HepG2 (cell line): Measurements from ENCODE around the gene MAP3K9. TPM values are rescaled to one million over a fixed set of nuclear protein-coding genes. Genes with fewer than 3 reads are reported as not detected.

ENCODE experiments used
- ATF6 ChIP-seq: sonication (generic); formaldehyde crosslinking; conservative IDR thresholded peaks from 2 replicates; pipeline ENCODE4 v1.4.0; 2020; ENCODE audit warnings: missing genetic modification reagents
- CHD2 ChIP-seq: IDR thresholded peaks from 2 replicates; pipeline ENCODE4 v1.6.1; 2011; ENCODE audit warnings: low read depth, low read length, improper control_type of control experiment
- ELF3 ChIP-seq: IDR thresholded peaks from 2 replicates; pipeline ENCODE4 v1.6.1; 2016; ENCODE audit warnings: missing genetic modification reagents, missing compliant biosample characterization
- ETV5 ChIP-seq: IDR thresholded peaks from 2 replicates; pipeline ENCODE4 v1.6.1; 2018; ENCODE audit warnings: missing biosample characterization, missing genetic modification reagents, inconsistent platforms, borderline replicate concordance
- FOXK2 ChIP-seq: fragments of 450-650 bp; IDR thresholded peaks from 2 replicates; pipeline ENCODE4 v1.6.1; 2016
- HNRNPL ChIP-seq: fragments of 200-400 bp; formaldehyde crosslinking; IDR thresholded peaks from 2 replicates; pipeline ENCODE4 v1.6.1; 2017; ENCODE audit warnings: mild to moderate bottlenecking, low read depth, low read length
- HOXD1 ChIP-seq: sonication (generic); formaldehyde crosslinking; IDR thresholded peaks from 2 replicates; pipeline ENCODE4 v1.5.0; 2020; ENCODE audit warnings: missing genetic modification reagents
- KLF16 ChIP-seq, 2 experiments: sonication (generic) in 1 of 2; formaldehyde crosslinking in 1 of 2; IDR thresholded peaks; 2 replicates each; pipeline versions ENCODE4 v1.6.1 to v1.8.0; 2016 to 2023; ENCODE audit warnings: missing genetic modification reagents in 2 of 2, missing compliant biosample characterization in 1 of 2
- LCORL ChIP-seq, 2 experiments: fragments of 450-650 bp in 1 of 2; sonication (generic) in 1 of 2; formaldehyde crosslinking in 1 of 2; IDR thresholded peaks; 2 replicates each; pipeline versions ENCODE4 v1.5.0 to v1.6.1; 2017 to 2020; ENCODE audit warnings: antibody characterized with exemption in 1 of 2, missing genetic modification reagents in 1 of 2
- TFE3 ChIP-seq: IDR thresholded peaks from 2 replicates; pipeline ENCODE4 v1.6.1; 2016
- TOE1 ChIP-seq: sonication (generic); formaldehyde crosslinking; IDR thresholded peaks from 2 replicates; pipeline ENCODE4 v1.4.0; 2020; ENCODE audit warnings: mild to moderate bottlenecking, missing genetic modification reagents
- ZBTB38 ChIP-seq: sonication (generic); formaldehyde crosslinking; IDR thresholded peaks from 2 replicates; pipeline ENCODE4 v1.5.1; 2020; ENCODE audit warnings: mild to moderate bottlenecking, missing genetic modification reagents
- ZFP82 ChIP-seq: sonication (generic); formaldehyde crosslinking; IDR thresholded peaks from 2 replicates; pipeline ENCODE4 v1.5.1; 2020; ENCODE audit warnings: mild to moderate bottlenecking, missing genetic modification reagents, borderline replicate concordance
- ZNF296 ChIP-seq: sonication (generic); formaldehyde crosslinking; conservative IDR thresholded peaks from 2 replicates; pipeline ENCODE4 v1.5.0; 2020; ENCODE audit warnings: mild to moderate bottlenecking, missing genetic modification reagents
- ZNF574 ChIP-seq: sonication (generic); formaldehyde crosslinking; IDR thresholded peaks from 2 replicates; pipeline ENCODE4 v1.4.0; 2020; ENCODE audit warnings: missing genetic modification reagents
- ZNF660 ChIP-seq: sonication (generic); formaldehyde crosslinking; IDR thresholded peaks from 2 replicates; pipeline ENCODE4 v1.5.1; 2020; ENCODE audit warnings: mild to moderate bottlenecking, low read depth, missing genetic modification reagents, borderline replicate concordance
- polyA plus RNA-seq, 8 experiments: library from polyadenylated mRNA; depleted of rRNA in 3 of 8; stranded (reverse) in 7 of 8; unstranded in 1 of 8; fragments of >200 nt; fragmentation: Illumina TruSeq in 4 of 8; extraction: Trizol in 4 of 8; gene quantifications; 2 replicates each; pipeline versions ENCODE4 v1.2.1 to v1.2.3, GENCODE V29; 2011 to 2016; ENCODE audit warnings: low read depth in 4 of 8, missing spikeins in 1 of 8, mixed read lengths in 1 of 8; ENCODE audit not compliant: insufficient read depth in 1 of 8
- total RNA-seq, 5 experiments: library from RNA; depleted of rRNA; stranded (reverse); fragments of >200 nt; fragmentation: Illumina TruSeq; extraction: Trizol; gene quantifications; 2 replicates each; pipeline ENCODE4 v1.2.3, GENCODE V29; 2016; ENCODE audit warnings: low read depth in 1 of 5
- TF ChIP-seq, protein P1 (sequence below): sonication (generic); formaldehyde crosslinking; IDR thresholded peaks from 2 replicates; pipeline ENCODE4 v1.4.0; 2020; ENCODE audit warnings: missing genetic modification reagents
- TF ChIP-seq, protein P2 (sequence below): sonication (generic); formaldehyde crosslinking; IDR thresholded peaks from 2 replicates; pipeline ENCODE4 v1.4.0; 2020; ENCODE audit warnings: missing genetic modification reagents

The MAP3K9 gene
- total and polyA plus RNA-seq, 2 of the 13 experiments (the other 11 are each of a cell fraction or from before 2014, with no cell fraction given), result 4.3 to 4.5 TPM

DNA sequence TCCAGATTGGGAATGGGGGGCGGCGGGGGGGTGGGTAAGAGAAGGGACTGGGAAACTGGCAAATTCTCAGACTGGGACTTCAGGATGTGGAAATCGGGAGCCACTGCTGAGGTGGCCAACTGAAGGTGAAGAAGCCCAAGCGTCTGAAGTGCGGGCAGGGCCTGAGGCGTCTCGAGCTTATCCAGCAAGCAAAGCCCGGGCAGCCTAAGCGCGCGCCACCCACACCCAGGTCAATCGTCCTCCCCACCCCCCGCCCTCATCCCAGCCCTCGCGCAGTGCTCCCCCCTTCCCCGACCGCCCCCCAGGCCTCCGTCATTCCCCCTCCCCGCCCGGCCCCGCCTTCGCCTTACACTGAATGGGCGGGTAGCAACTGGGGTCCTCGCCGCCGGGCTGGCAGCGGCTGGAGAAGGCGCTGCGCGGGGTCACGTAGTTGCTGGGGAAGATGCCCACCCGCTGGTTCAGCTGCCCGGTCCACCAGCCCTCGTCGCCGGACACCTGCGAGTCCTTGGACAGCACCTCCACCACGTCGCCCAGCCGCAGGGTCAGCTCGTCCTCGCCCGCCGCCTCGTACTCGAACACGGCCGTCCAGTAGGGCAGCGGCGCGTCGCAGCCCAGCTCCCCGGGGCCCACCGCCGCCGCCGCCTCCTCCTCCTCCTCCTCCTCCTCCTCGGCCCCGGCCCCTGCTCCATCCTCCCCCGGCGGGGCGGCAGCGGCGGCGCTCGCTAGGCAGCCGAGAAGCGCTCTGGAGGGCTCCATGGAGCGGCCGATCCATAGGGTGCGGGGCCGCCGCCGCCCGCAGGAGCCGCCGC is 693 bp downstream of the MAP3K9 start (continued):
- TF ChIP-seq ZNF660 (CRISPR knock-in tag) (no peak), ZFP82 (CRISPR knock-in tag) (no peak), ZNF296 (CRISPR knock-in tag) (no peak), ZBTB38 (no peak), ZNF574 (CRISPR knock-in tag) (peak; percentile 7; the same call in 1 of the 2 replicates), TOE1 (no peak), FOXK2 (no peak), HNRNPL (no peak), HOXD1 (CRISPR knock-in tag) (no peak), ATF6 (no peak), ETV5 (CRISPR knock-in tag) (no peak), KLF16 (CRISPR knock-in tag; IDR thresholded peaks at IDR 0.05) (no peak), ELF3 (no peak), LCORL (IDR thresholded peaks at IDR 0.05) (no peak), LCORL (CRISPR knock-in tag; IDR thresholded peaks at IDR 0.05) (0 out of 2 replicates have a peak, but pooled peaks have one; percentile 20), TFE3 (CRISPR knock-in tag) (no peak), CHD2 (no peak)
- TF ChIP-seq, protein P1, sequence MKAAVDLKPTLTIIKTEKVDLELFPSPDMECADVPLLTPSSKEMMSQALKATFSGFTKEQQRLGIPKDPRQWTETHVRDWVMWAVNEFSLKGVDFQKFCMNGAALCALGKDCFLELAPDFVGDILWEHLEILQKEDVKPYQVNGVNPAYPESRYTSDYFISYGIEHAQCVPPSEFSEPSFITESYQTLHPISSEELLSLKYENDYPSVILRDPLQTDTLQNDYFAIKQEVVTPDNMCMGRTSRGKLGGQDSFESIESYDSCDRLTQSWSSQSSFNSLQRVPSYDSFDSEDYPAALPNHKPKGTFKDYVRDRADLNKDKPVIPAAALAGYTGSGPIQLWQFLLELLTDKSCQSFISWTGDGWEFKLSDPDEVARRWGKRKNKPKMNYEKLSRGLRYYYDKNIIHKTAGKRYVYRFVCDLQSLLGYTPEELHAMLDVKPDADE (CRISPR knock-in tag), result no peak
- TF ChIP-seq, protein P2, sequence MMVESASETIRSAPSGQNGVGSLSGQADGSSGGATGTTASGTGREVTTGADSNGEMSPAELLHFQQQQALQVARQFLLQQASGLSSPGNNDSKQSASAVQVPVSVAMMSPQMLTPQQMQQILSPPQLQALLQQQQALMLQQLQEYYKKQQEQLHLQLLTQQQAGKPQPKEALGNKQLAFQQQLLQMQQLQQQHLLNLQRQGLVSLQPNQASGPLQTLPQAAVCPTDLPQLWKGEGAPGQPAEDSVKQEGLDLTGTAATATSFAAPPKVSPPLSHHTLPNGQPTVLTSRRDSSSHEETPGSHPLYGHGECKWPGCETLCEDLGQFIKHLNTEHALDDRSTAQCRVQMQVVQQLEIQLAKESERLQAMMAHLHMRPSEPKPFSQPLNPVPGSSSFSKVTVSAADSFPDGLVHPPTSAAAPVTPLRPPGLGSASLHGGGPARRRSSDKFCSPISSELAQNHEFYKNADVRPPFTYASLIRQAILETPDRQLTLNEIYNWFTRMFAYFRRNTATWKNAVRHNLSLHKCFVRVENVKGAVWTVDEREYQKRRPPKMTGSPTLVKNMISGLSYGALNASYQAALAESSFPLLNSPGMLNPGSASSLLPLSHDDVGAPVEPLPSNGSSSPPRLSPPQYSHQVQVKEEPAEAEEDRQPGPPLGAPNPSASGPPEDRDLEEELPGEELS, result no peak
